Fibroblast of villous mesenchyme (primary cell): ENCODE measurements around the gene ZC3H12C. TPM values are rescaled to one million over a fixed set of nuclear protein-coding genes. Genes with fewer than 3 reads are reported as not detected.

Experiments used
- DNase-seq: peaks from one replicate; pipeline ENCODE4 v3.0.0-alpha.2; 2010; ENCODE audit warnings: low read depth
- H3K4me3 ChIP-seq: 2 replicates; pipeline ENCODE4 v1.5.1; 2011; ENCODE audit warnings: low read depth, mild to moderate bottlenecking, low read length
- total RNA-seq: library from RNA; depleted of rRNA; stranded (reverse); fragments of >200 nt; gene quantifications from 2 replicates; pipeline ENCODE4 v1.2.3, GENCODE V29; 2012
- TF ChIP-seq, protein P1 (sequence below): IDR thresholded peaks from 2 replicates; pipeline ENCODE4 v1.5.1; 2012; ENCODE audit warnings: low read depth, mild to moderate bottlenecking, low read length; ENCODE audit not compliant: insufficient read depth

Gene ZC3H12C
- total RNA-seq, 1 donor, result 15.5 TPM

DNA sequence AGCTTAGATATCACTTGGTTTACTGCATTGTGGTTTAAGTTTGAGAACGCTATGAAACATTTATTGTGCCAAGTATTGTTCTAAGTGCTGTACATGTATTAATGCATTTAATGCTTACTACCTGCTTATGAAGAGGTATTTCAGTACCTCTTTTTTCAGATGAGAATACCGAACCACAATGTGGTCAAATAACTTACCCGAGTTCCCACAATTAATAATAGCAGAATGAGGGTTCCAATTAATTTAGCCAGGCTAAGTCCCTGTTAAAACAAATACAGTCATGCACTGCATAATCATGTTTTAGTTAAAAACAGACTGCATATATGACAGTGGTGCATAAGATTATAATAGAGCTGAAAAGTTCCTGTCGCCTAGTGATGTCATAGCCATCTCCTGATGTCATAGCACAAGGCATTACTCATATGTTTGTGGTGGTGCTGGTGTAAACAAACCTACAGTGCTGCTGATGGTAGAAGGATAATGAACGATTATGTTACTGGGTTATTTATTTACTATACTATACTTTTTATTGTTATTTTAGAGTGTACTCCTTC is 4.3 kb downstream of the ZC3H12C start:
- no peak overlapping the region for H3K4me3 ChIP-seq
- TF ChIP-seq, protein P1, sequence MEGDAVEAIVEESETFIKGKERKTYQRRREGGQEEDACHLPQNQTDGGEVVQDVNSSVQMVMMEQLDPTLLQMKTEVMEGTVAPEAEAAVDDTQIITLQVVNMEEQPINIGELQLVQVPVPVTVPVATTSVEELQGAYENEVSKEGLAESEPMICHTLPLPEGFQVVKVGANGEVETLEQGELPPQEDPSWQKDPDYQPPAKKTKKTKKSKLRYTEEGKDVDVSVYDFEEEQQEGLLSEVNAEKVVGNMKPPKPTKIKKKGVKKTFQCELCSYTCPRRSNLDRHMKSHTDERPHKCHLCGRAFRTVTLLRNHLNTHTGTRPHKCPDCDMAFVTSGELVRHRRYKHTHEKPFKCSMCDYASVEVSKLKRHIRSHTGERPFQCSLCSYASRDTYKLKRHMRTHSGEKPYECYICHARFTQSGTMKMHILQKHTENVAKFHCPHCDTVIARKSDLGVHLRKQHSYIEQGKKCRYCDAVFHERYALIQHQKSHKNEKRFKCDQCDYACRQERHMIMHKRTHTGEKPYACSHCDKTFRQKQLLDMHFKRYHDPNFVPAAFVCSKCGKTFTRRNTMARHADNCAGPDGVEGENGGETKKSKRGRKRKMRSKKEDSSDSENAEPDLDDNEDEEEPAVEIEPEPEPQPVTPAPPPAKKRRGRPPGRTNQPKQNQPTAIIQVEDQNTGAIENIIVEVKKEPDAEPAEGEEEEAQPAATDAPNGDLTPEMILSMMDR, result no peak
- peak; percentile 32 for DNase-seq

DNA sequence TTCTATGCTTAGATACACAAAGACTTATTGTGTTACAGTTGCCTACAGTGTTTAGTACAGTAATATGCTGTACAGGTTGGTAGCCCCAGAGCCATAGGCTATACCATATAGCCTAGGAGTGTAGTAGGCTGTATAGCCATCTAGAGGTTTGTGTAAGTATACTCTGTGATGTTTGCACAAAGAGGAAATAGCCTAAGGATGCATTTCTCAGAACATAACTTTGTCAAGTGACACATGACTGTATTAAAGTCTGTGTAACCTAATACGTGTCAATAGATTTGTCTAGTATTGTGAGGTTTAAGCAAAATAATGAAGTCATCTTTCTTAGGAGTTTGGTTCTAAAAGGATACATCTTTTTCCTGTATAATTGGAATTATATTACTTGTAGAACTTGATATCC is 5.5 kb downstream of the ZC3H12C start:
- no peak for DNase-seq
- TF ChIP-seq, protein P1, result no peak

DNA sequence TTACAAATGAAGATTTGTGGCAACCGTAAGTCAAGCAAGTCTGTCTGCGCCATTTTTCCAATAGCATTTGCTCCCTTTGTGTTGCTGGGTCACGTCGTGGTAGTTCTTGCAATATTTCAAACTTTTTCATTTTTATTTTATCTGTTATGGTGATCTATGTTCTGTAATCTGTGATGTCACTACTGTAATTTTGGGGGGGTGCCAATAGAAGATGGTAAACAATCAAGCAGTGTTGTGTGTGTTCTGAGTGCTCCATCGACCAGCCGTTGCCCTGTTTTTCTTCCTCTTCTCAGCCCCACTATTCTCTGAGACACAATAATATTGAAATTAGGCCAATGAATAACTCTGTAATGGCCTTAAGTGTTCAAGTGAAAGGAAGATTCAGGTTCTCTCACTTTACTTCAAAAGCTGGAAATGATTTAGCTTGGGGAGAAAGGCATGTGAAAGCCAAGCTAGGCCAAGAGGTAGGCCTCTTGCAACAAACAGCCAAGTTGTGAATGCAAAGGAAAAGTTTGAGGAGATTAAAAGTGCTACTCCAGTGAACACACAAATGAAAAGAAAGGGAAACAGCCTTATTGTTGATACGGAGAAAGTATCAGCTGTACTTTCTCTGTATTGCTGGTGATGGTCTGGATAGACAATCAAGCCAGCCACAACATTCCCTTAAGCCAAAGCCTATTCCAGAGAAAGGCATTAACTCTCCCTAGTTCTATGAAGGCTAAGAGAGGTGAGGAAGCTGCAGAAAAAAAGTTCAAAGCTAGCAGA is 7.5 kb downstream of the ZC3H12C start:
- peak; percentile 53 for DNase-seq
- TF ChIP-seq, protein P1, result no peak
- no peak overlapping the region for H3K4me3 ChIP-seq

More for the DNA sequence above, 5.5 kb downstream of the ZC3H12C start:
- H3K4me3 ChIP-seq, result no peak overlapping the region

DNA sequence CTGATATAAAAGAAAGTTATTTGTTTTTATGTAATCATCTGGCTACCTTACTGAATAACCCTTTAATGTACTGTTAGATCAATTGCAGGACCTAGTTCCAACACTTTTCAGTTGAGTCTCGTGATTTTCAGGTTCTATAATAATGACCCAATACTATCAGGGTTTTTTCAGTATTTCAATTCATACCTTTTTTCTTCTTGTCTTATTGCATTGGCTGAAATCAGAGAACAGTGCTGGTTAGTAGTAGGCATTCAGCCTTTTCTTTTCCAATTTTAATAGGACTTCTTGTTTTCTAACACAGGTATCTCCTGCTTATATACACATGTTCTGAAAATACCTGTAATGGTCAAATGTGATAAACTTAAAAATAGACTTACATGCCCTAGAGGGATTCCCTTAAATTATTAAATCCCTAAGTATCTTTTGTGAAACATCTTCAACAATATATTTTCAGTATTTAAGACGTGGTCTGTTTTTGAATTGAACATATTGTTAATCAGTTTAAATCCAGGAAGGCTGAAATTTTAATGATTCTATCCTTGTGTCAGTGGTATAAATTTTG is 13.6 kb downstream of the ZC3H12C start:
- no peak for DNase-seq
- H3K4me3 ChIP-seq, result no peak overlapping the region
- TF ChIP-seq, protein P1, result no peak

DNA sequence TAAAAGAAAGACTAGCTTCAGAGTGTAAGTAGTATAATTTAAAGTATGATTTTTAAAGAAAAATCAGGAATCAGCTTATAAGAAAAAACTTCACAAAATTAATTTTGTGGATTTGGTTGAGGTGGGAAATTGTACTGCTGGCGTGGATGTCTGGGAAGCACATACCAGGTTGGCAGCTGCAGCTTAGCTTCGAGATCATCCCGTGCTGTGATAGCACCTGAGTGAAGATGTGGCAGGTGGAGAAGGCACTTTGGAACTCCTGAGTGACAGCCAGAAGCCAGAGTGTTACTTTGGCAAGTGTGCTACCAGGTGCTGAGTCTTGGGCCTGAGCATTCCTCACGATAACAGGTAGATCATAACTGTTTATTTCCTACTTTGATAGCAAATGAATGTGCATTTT is 17.7 kb downstream of the ZC3H12C start:
- H3K4me3 ChIP-seq, result no peak overlapping the region
- no peak for DNase-seq
- TF ChIP-seq, protein P1, result no peak

DNA sequence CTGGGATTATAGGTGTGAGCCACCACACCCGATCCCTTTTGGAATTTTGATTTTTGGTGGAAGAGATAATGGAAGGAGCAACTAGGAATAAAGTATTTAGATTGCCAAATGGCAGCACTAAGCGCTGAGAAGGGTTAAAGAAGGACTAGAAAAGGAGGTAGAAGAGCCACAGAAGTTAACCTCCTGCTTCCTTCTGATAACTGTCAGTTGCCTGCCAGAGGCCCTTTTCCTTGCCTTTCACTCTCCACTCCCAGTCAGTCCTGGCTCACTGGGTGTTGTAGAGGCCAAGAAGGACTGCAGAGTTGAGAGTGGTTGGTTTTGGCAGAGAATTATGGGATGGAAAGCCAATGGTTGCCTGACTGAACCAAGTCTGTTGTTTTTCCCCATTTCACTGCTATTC is 19.3 kb downstream of the ZC3H12C start:
- no peak for DNase-seq
- TF ChIP-seq, protein P1, result no peak
- no peak overlapping the region for H3K4me3 ChIP-seq
